Right hindlimb (tissue), 1 donor: ENCODE data around the gene SYT2.
"Not testable (repeated sequence)": the region's sequence is repeated elsewhere in the genome, so short reads cannot be mapped to it uniquely, and the experiment has no call there.

Experiments used
- DNase-seq: peaks from one replicate; pipeline ENCODE4 v3.0.0-alpha.2; 2018

The SYT2 gene

DNA sequence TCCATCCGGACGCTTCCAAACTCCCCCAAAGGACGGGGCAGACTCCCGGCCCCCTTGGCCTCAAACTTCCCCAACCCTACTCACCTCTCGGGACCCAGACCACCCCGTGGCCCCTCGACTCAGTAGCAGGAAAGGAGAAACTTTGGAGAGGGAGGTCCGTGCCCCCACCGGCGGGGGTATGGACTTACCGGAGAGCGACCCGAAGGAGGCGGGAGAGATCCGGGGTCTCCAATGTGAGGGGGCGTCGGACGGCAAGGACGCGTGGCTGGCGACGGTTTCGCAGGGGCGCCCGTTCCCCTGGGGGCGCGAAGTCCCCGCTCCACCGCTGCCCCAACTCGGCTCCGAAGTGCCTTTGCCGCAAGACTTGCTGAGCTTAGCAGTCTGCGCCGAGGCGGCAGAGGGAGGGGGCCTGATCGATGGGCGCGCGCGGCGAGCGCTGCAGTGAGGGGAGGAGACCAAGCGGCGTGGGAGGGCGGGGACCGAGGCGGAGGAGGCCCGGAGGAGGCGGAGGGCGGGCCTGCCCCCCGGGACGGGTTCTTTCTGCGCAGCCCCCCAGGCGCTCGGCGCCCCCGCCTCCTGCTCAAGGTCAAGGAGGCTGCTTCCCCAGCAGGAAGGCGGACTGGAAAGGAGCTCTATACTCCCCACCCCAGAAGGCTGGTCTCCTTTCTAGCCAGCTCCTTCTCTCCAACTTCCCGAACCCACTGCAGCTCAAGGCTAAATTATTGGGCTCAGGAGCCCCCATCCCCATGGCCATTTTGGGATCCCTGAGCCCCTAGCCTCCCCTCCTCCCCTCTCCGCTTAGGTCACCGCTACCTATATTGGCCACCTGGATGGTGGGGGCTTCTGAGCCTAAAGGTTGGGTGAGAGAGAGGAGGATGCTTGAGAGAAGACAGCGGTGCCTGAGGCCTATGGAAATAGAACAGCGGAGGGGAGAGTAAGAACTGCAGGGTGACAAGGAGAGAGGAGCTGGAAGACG lies at the start of gene SYT2:
TSS of gene SYT2 (minus strand) at position 385 of the 976 bp plus-strand sequence. CDS start 104,682 bp downstream, outside the sequence.
- peak; percentile 70 for DNase-seq

DNA sequence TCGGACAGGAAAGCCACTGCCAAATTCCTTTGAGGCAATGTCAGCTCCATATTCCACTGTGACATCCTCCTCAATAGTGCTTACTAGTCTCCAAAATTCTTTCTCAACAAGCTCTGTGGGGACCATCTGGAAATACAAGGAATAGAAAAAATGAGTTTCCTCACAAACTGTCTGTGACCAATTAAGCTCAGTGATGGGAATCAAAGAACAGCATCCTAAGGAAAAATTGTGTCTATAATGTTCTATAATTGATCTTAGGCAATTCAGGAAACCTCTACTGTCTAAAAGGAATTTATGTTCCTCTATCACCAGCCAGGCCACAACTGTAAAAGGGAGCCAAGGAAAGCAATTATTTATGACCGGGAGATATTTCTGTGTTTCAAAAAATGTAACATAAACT lies 46.1 kb upstream of the SYT2 start:
- no peak for DNase-seq

DNA sequence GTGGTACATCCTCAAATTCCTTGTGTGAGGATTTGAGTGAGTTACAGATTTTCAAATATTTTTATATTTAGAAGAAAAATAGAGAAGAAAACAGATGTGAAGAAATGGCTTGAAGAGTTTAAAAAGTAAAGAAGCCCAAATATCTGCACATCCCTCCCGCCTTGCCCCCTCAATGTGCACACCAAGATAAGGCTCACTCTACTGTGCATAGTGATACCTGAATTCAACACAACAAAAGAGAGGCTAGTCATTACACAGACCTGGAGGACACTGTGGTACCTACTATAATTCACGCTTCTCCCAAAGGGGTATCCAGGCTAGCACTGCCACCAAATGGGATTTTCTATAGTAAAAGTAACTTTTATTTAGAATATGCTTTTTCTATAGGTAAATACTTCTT lies 44.0 kb upstream of the SYT2 start:
- DNase-seq = no peak

DNA sequence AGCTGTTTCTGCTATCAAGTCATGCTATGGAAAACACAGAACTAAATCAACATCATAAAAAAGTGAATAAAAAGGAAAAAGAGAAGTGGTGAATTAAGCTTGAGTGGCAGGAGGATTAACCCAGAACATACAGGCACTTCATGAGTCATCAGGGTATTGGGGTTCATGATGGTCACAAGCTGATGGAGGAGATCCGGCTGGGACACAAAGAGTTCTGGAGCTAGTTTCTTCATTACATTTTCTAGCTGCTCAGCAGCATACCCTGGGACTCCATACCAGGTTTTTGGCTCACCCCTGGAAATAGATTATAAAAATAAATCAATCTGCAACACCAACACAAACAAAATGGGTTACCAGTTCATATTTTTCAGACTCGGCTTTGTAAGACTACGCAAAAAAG lies 42.5 kb upstream of the SYT2 start:
- DNase-seq = no peak

DNA sequence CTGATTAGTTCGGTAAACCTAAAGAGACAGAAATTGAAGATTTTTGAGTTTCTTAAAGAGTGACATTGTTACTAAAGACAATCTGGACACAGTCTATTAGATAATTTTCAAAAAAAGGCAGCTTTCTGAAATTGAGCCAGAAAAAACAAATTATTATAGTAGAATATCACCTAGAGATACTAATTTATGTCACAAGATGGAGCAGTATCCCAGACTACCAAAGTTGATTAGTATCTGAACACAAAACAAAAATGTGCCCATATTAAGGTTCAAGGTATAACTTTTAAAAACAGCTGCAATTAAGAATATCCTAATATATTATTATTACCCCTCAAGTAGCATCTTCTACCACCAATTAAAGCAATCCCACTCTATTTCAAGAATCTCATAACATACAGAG lies 40.5 kb upstream of the SYT2 start:
- no peak for DNase-seq

DNA sequence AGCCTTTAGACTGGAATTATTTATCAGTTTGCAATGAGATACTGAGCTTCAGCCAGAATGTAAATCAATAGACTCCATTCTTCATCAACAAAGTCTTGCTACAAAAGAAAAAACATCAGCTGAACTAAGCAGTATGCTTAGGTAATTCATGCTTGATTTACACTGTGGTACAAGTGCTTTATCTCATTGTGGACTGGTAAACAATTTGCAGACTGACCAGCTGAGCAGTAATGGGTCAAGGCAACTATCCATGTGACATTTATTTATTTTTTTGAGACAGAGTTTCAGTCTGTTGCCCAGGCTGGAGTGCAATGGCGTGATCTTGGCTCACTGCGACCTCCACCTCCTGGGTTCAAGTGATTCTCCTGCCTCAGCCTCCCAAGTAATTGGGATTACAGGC lies 39.8 kb upstream of the SYT2 start:
- no peak for DNase-seq

DNA sequence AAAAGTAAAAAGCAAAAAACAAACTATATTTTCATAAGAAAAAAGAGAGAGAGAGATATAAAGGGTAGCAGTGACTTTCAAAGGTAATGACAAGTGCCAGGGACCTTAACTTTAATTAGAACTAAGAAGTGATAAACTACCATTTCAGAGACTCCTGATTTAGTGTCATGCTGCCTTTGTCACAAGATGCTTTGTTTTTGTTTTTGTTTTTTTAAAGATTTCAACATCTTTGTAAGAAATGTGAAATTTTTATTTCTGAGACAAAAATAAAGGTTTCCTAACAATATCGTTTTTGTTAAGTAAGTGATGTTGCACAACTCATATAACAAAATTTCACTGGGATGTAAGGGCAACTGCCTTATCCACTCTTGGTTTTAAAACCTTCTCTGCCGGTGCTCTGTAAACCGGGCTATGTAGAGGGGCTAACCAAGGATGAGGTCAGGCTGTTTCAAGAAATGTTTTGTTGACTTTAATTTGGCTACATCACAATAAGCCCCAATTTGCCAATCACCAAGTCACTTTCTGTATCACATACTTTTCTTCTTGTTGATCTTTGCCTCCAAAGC lies 35.2 kb upstream of the SYT2 start:
- DNase-seq = no peak

DNA sequence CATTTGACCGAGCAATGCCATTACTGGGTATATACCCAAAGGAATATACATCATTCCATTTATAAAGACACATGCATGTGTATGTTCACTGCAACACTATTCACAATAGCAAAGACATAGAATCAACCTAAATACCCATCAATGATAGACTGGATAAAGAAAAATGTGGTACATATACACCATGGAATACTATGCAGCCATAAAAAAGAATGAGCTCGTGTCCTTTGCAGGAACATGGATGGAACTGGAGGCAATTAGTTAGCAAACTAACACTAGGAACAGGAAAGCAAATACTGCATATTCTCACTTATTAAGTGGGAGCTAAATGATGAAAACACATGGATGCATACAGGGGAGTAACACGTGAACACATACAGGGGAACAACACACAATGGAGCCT lies 34.5 kb upstream of the SYT2 start:
- not testable (repeated sequence) for DNase-seq

DNA sequence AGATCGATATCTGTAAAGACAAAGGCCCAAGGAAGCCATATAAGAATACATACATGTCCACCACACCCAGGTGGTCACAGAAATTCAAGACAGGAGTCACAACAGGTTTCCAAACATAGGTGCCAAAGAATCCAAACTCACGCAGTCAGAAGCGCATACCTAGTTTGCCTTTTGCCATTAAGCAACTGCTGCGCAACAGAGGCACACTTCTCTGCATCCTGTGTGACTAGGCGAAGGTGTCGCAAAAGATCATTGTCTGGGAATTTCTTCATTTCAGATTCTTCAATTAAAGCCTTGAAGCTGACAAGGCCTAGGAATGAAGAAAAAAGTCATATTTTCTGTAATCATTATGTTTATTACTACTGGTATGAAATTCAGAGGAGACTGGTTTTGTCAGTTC lies 32.2 kb upstream of the SYT2 start:
- DNase-seq = no peak

DNA sequence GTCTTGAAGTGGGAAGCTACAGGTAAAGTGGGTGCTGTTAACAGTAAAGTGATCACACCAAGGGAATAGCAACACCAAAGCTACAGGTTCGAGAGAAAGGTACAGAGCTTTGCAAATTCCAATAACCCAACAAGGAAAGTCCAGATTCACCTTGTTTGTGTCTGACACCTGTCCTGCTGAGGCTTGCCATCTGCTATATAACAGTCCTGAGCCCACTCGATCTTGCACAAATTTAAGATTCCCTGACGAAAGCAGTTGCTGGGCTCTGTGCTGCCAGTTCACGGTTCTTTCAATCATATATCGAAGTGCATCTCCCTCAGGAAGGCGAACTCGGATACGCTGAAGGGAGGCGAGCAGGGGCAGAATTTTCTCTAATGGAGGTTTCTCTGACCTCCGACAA lies 23.0 kb upstream of the SYT2 start:
- no peak for DNase-seq

DNA sequence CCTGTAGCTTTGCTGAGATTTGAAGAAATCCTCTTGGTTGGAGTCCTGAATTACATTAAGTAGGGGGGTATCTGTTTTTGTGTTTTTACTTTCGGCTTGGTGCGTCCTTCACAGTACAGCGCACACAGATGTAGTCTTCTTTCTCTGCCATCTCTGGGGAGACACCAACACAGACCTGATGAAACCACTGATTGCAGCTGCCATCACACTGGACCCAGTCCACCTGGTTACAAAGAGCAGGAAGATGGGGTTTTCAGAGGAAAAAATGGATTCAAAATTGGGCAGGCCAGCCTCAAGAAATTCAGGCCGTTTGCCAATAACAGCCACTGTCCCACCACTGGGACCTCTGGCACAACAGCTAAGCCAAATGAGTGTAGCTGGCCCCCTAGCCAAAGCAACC lies 18.7 kb upstream of the SYT2 start:
- no peak for DNase-seq

DNA sequence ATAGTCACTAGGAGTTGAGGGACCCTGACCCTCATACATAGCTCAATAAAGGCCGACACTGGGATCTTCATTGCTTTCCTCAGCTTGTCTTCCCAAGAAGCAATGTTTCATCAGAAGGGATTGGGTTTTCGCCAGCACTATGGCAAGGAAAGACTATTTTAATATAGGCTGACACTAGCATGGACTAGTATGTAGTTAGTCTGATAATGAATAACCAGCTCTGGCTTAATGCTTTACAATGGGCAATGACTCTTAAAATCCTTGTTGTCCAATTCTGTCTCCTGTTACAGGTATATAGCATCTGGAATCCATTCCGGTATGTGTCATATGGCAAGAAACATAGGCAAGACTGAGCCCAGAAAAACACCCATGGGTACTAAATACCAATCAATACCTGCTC lies 15.3 kb upstream of the SYT2 start:
- no peak for DNase-seq

DNA sequence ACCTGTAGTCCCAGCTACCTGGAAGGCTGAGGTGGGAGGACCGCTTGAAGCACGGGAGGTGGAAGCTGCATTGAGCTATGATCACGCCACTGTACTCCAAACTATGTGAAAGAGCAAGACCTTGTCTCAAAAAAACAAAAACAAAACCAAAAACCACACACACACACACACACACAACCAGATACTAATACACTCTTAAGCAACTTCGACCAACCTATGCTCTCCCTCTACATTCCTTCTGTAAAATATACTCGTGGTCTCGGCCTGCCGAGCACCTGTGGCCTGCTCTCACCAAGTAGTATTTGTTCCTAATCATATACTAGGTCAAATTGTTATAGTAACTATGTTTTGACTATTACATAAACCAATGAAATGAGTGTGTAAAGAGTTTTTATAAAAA lies 13.5 kb upstream of the SYT2 start:
- DNase-seq = no peak

DNA sequence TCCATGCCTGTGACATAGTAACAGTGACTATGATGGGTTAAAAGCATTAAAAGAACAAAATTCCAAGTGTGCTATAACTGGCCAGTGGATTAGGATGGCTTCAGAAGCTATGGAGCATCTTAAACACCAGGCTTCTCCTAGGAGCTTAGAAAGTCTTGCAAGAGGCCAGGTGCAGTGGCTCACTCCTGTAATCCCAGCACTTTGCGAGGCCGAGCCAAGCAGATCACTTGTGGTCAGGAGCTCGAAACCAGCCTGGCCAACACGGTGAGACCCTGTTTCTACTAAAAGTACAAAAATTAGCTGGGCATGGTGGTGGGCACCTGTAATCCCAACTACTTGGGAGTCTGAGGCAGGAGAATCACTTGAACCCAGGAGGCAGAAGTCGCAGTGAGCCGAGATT lies 12.8 kb upstream of the SYT2 start:
- DNase-seq = not testable (repeated sequence)

DNA sequence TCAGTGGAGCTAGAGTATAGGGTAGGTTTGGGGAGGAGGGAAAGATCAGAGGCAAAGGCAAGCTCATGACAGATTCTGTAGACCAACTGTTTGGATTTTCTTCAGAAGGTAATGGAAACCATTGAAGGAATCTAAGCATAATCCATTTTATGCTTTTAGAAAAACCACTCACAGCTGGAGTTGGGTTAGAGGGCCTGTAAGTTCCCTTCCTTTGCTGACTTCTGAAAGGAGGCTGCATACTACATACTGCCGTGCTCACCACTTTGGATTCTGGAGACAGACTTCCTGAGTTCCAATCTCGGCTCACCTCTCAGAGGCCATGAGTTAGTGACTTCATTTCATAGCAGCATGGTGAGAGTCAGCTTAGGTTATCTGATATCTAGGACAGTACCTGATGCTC lies 6.4 kb upstream of the SYT2 start:
- DNase-seq = no peak

DNA sequence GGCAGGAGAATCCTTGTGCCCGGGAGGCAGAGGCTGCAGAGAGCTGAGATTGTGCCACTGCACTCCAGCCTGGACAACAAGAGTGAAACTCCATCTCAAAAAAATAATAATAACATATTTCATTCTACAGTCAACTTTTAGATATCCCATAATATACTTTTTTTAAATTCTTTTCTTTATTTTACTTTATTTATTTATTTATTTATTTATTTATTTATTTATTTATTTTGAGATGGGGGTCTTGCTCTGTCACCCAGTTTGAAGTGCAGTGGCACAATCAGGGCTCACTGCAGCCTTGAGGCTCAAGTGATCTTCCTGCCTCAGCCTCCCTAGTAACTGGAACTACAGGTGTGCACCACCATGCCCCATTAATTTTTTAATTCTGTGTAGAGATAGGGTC lies 3.9 kb upstream of the SYT2 start:
- DNase-seq = not testable (repeated sequence)

DNA sequence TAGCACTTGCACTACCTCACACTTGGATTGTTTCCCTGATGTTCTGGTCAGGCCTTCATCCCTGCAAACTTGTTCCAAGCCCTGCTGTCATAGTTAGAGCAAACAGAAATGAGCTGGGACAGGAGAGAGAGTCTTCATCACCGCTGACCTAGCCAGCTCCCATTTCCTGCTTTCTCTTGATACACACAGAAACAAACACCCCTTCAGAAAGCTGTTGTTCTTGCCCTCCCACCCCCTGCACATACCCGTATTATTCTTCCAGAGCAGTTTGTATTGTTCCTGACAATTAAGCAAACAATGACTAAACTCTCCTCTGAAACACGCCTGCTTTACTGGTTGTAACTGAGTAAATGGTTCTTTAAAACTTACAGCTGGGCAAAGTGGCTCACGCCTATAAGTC lies 2.9 kb upstream of the SYT2 start:
- DNase-seq = no peak

DNA sequence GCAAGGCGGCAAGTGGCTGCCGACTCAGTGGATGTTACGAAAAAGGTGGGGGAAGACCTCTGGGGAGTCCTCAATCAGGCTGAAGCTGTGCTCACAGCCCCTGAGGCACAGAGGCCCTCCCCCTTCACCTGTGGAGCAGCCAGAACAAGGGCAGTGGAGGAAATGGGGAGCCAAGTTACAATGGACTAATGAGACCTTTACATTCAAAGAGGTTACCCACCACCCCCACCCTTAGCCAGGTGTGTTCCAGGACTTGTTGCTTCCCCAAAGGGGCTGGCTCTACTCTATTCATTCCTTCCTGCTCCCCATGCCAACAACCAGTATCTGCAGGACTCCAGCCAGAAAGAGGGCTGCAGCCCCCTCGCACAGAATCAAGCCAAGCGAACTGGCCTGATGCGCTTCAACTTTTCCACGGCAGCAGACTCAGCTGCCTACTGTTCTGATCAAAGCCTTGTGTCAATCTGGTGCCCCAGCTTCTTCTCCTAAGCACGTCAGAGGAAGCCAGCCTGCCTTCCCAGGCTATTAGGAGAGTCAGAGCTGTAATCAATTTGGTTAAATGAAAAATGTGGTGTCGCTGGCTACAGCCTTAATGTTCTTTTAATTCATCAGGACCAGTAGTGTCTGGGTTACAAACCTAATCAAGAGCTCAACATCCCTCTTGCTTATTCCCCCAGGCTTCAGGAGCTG lies 1.8 kb upstream of the SYT2 start:
- no peak for DNase-seq

DNA sequence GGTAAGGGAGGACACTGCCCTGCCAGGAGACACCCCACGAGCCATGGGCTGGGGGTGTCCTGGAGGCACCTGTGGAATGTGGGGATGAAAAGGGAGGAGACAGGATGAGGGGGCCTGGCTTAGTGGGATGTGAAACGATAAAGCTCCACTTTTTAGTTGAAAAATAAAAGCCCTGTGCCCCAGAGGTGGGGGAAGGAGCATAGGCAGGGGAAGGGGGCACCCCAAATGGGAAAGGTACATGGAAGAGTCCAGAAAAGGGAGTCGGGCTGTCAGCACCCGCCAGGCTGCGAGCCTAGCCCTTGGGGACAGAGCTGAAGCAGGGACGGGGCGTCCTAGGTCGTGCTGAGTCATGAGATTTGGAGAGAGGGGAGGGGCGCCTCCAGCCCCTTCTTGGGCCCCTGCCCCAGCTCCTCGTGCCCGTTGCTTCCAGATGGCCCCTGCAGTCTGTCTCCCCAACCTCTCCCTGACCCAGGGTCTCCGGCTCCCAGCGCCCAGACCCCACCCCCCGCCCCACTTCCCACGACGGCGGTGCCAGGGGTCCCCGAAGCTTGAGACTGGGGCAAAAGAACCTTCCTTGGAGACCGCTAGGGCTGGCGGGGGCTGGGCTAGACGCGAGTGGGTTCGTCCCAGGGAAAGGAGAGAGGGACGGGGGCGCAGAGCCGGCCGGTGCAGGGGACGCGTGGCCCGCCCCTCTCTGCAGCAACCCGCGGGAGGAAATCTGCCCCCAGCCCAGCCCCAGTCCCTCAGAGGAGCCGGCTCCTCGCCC lies 795 bp downstream of the SYT2 start:
- no peak for DNase-seq

DNA sequence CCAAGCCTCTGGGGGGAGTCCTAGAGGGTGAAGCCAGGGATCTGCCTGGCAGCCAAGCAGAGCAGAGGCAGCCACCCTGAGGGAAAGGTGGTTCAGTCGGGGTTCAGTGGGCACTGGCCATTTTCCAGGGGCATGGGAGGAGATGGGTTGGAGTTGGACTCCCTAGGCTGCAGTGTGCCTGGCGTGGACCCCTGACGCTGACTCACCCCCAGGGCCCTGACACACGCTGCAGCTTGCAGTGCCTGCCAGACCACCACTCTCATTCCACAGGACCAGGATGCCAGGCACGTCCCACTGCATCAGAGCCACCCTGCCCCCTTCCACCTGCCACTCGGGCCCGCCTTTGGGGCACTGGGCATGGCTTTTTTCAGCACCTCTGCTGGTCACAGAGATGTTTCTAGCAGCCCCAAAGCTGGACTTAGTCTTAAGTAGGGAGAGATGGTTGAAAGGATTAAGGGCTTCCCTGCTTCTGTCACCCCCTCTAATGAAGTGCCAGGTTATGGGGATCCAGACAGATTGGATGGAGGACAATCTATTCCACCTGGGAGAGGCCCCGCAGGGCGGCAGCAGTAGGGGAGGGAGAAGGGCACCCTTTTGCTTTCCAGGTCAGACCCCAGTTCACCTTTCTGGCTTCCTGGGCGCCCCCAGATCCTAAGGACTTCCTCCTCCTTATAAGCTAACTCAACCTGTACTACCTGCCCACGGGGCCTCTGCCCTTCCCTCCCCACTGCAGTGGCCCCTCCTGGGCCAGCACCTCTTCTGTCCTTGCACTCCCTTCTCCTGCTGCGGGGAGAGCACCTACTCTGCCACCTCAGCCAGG lies 1.6 kb downstream of the SYT2 start:
- no peak for DNase-seq

DNA sequence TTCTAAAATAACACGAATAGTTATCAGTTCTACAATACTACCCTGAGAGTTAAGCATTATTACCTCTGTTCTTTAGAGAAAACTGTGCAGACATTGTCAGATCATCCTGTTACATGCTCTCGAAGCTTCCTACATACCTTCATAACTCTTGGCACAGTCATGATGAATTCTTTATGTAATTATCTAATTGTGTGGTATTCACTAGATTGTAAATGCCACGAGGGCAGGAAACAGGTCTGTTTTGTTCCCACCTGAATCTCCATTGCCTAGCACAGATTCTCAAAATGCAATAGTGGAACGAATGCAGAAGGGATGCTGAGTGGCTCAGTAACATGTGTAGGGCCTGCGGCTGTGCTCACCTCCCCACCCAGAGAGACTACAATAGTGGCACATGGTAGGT lies 3.4 kb downstream of the SYT2 start:
- DNase-seq = no peak

DNA sequence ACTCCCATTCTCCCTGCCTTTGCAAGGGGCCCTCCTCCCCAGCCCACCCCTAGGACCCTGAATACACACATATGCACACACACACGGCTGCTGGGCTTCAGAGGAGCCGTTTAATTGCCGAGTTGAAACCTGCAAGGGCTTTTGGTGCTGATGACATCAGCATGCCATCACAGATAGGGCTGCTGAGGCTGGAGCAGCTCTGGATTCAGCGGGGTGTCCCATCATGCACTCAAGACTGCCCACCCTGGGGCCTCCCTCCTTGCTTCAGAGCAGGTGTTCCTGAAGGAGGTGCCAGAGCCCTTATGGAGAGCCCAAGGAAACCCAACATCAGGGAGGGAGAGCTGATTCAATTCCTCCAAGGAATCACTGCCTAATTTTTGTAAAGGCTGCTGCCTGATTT lies 5.7 kb downstream of the SYT2 start:
- no peak for DNase-seq
